OCI-LY7 (cell line): ENCODE measurements around the gene RNF157. TPM values are rescaled to one million over a fixed set of nuclear protein-coding genes. Genes with fewer than 3 reads are reported as not detected.

Experiments used
- BruUV-seq: library from RNA; stranded (reverse); fragments of 400-500 nt; replicated peaks from 2 replicates; lab custom pipeline; 2021; lab: Mats Ljungman, UMichigan
- CTCF ChIA-PET: fragments of 300-600 bp; sonication (Branson Sonifier 250); formaldehyde crosslinking; loops from one replicate; lab custom pipeline; 2022; ENCODE audit warnings: antibody characterized with exemption; ENCODE audit not compliant: unreplicated experiment; lab: Charles Lee
- POLR2A ChIA-PET: fragments of 300-600 bp; sonication (Branson Sonifier 250); formaldehyde crosslinking; loops from one replicate; lab custom pipeline; 2022; ENCODE audit warnings: antibody characterized with exemption; lab: Charles Lee
- DNase-seq: peaks from one replicate; pipeline ENCODE4 v3.0.0-alpha.2; 2015; ENCODE audit warnings: low spot score
- H2AFZ ChIP-seq: fragments of 200-600 bp; sonication (generic), shearing (Covaris generic); 2 replicates; pipeline ENCODE4 v1.6.1; 2014; ENCODE audit warnings: mild to moderate bottlenecking, antibody characterized with exemption, low read length, moderate library complexity
- H3K27ac ChIP-seq: fragments of 200-600 bp; sonication (generic); 2 replicates; pipeline ENCODE4 v1.5.1; 2014; ENCODE audit warnings: mixed run types, low read depth, mild to moderate bottlenecking, moderate library complexity, low read length, inconsistent platforms; ENCODE audit not compliant: poor library complexity, severe bottlenecking
- H3K36me3 ChIP-seq: fragments of 200-600 bp; sonication (generic); 2 replicates; pipeline ENCODE4 v1.6.1; 2014; ENCODE audit warnings: mild to moderate bottlenecking, antibody characterized with exemption, low read length, moderate library complexity, mixed read lengths; ENCODE audit not compliant: insufficient read depth
- H3K4me1 ChIP-seq: fragments of 200-600 bp; sonication (generic); 2 replicates; pipeline ENCODE4 v1.5.1; 2014; ENCODE audit warnings: mild to moderate bottlenecking, low read length; ENCODE audit not compliant: insufficient read depth, poor library complexity, severe bottlenecking
- H3K4me2 ChIP-seq: fragments of 200-600 bp; sonication (generic); 2 replicates; pipeline ENCODE4 v1.6.1; 2014; ENCODE audit warnings: mild to moderate bottlenecking, low read length
- H3K4me3 ChIP-seq: fragments of 200-600 bp; sonication (generic); 2 replicates; pipeline ENCODE4 v1.5.1; 2014; ENCODE audit warnings: mild to moderate bottlenecking, low read depth, low read length; ENCODE audit not compliant: poor library complexity, severe bottlenecking
- H3K79me2 ChIP-seq: fragments of 200-600 bp; sonication (generic); 2 replicates; pipeline ENCODE4 v1.6.1; 2016; ENCODE audit warnings: low read depth, mild to moderate bottlenecking, low read length, moderate library complexity, mixed read lengths; ENCODE audit not compliant: insufficient read depth
- H3K9me2 ChIP-seq: fragments of 200-600 bp; sonication (generic); 2 replicates; pipeline ENCODE4 v1.6.1; 2016; ENCODE audit warnings: mild to moderate bottlenecking, low read length, mixed read lengths; ENCODE audit not compliant: insufficient read depth
- H3K9me3 ChIP-seq: fragments of 200-600 bp; sonication (generic); 2 replicates; pipeline ENCODE4 v1.6.1; 2014; ENCODE audit warnings: mild to moderate bottlenecking, mixed run types, low read length, mixed read lengths
- H4K20me1 ChIP-seq: fragments of 200-600 bp; sonication (generic); 2 replicates; pipeline ENCODE4 v1.6.1; 2014; ENCODE audit warnings: mild to moderate bottlenecking, antibody characterized with exemption, low read length, moderate library complexity, mixed read lengths; ENCODE audit not compliant: insufficient read depth
- CTCF ChIP-seq: fragments of 200-600 bp; sonication (generic); conservative IDR thresholded peaks from 2 replicates; pipeline ENCODE4 v1.5.1; 2014; ENCODE audit warnings: mild to moderate bottlenecking, antibody characterized with exemption, low read length, moderate library complexity, mixed read lengths
- EZH2phosphoT487 ChIP-seq: fragments of 200-600 bp; sonication (generic); IDR thresholded peaks from 2 replicates; pipeline ENCODE4 v1.6.1; 2018; ENCODE audit warnings: low read depth, borderline replicate concordance, mild to moderate bottlenecking, mixed run types, antibody characterized with exemption, low read length, moderate library complexity, mixed read lengths
- intact Hi-C: fragments of 100-400 bp; cut with micrococcal nuclease; formaldehyde crosslinking; loops from one replicate; pipeline ENCODE4 v1.10.0; 2022; ENCODE audit not compliant: unreplicated experiment
- total RNA-seq, 2 experiments: library from RNA; depleted of rRNA in 1 of 2; stranded (reverse); fragments of >200 nt in 1 of 2; shearing (Covaris generic) in 1 of 2; gene quantifications; 2 replicates each; pipeline ENCODE4 v1.2.3, GENCODE V29; 2014 to 2022

RNF157 gene
- total RNA-seq, 2 experiments from 2014 or later: 0.28 to 1.3 TPM

- no peak overlapping the region for H3K4me3 ChIP-seq
- H3K36me3 ChIP-seq: no peaks in the 10 kb centered on the region
- H3K4me2 ChIP-seq: peak overlapping the region; percentile 45
- no peaks in the 10 kb centered on the region for H3K79me2 ChIP-seq
- H3K4me1 ChIP-seq: peaks cover 22% of the 10 kb centered on the region
- DNase-seq: no peak
- H2AFZ ChIP-seq: peak overlapping the region; percentile 74
- no peak overlapping the region for H3K27ac ChIP-seq
- no peaks in the 10 kb centered on the region for H3K9me2 ChIP-seq
- no peaks in the 10 kb centered on the region for H3K9me3 ChIP-seq
- H4K20me1 ChIP-seq: no peaks in the 10 kb centered on the region
- ChIA-PET CTCF (no interaction called here), POLR2A (no interaction called here)
- TF ChIP-seq CTCF (no peak), EZH2phosphoT487 (no peak)
- no TSS peak for BruUV-seq
- intact Hi-C loops: no loop called here
These were observed 105.1 kb downstream of the RNF157 start for GRCh38 chr17:76134911-76135809.

GRCh38 chr17:76132574-76133338 is 107.5 kb downstream of the RNF157 start:
- Histone ChIP-seq H3K27ac (no peak overlapping the region), H3K4me2 (no peak overlapping the region), H4K20me1 (no peaks in the 10 kb centered on the region), H3K4me3 (no peak overlapping the region), H3K4me1 (peaks cover 22% of the 10 kb centered on the region), H3K9me2 (no peaks in the 10 kb centered on the region), H2AFZ (no peak overlapping the region; the same call in 1 of the 2 replicates), H3K9me3 (no peaks in the 10 kb centered on the region), H3K36me3 (no peaks in the 10 kb centered on the region), H3K79me2 (no peaks in the 10 kb centered on the region)
- ChIA-PET CTCF (no interaction called here), POLR2A (interaction anchor here (1.1 to 1.4 kb wide), 2 partner anchors 12 to 40 kb away, joined by 4 to 8 read pairs; no protein-coding TSS in a partner anchor)
- BruUV-seq: no TSS peak
- intact Hi-C loops: no loop called here
- no peak for TF ChIP-seq EZH2phosphoT487
- no peak for TF ChIP-seq CTCF
- no peak for DNase-seq
